ENCODE measurements around the gene DNAH7. TPM values are rescaled to one million over a fixed set of nuclear protein-coding genes. Genes with fewer than 3 reads are reported as not detected.
"Not testable (repeated sequence)": the region's sequence is repeated elsewhere in the genome, so short reads cannot be mapped to it uniquely, and the experiment has no call there.

The DNAH7 gene
- total RNA-seq, 4 donors from 2014 or later = 1.6 to 5.0 (median 3.0) TPM

DNA sequence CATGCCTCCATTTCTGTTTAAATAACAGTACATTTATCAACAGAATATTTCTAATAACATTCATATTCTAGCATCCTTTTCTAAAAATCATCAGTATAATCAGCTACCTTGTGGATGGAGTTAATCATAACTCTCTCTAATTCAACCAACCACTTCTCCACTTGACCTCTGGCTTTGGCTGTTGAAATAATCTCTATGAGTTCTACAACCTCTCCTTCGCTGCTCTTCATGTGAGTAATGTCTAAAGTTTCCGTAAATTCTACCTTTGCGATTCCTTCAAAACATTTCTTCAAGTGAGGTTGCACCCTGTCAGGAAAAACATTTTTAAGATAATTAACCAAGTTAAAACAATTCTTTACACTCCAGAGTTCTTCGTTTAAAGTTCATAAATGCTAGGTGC, 134.2 kb downstream of the DNAH7 start:
- H3K27me3 ChIP-seq = no peaks in the 10 kb centered on the region
- 92 to 95% methylated on average over 4 of the region's 4 CpGs for WGBS, 2 donors
- no peak for TF ChIP-seq POLR2A (IDR thresholded peaks at IDR 0.05)
- TF ChIP-seq EP300 (IDR thresholded peaks at IDR 0.05) = no peak
- TF ChIP-seq CTCF (IDR thresholded peaks at IDR 0.05) = no peak
- no peaks in the 10 kb centered on the region for H3K4me1 ChIP-seq
- no peak for DNase-seq (ENCODE audit: low spot score in 2 of 2)
- no peaks in the 10 kb centered on the region for H3K36me3 ChIP-seq
- H3K27ac ChIP-seq = no peak overlapping the region
- H3K4me3 ChIP-seq = no peak overlapping the region
- peaks cover 0 to 3% (median 0%) of the 10 kb centered on the region in 4 donors for H3K9me3 ChIP-seq

DNA sequence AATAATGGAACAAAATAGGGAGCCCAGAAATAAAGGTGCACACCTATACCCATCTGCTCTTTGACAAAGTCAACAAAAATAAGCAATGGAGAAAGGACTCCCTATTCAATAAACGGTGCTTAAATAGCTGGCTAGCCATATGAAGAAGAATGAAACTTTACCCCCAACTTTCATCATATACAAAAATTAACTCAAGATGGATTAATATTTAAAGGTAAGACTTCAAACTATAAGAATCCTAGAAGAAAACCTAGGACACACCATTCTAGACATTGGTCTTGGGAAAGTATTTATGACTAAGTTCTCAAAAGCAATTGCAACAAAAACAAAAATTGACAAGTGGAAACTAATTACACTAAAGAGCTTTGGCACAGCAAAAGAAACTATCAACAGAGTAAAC, 139.1 kb downstream of the DNAH7 start:
- Histone ChIP-seq H3K9me3 (peaks cover 0 to 3% (median 0%) of the 10 kb centered on the region in 4 donors), H3K4me3 (no peak overlapping the region), H3K4me1 (no peaks in the 10 kb centered on the region), H3K36me3 (no peaks in the 10 kb centered on the region), H3K27me3 (no peaks in the 10 kb centered on the region), H3K27ac (no peak overlapping the region)
- TF ChIP-seq POLR2A (IDR thresholded peaks at IDR 0.05) = no peak
- no peak for TF ChIP-seq EP300 (IDR thresholded peaks at IDR 0.05)
- no peak for TF ChIP-seq CTCF (IDR thresholded peaks at IDR 0.05)
- DNase-seq (ENCODE audit: low spot score in 2 of 2) = no peak
- WGBS, 2 donors = 86% methylated on average over 1 of the region's 1 CpG

GRCh38 chr2:195925120-195925519, 143.5 kb downstream of the DNAH7 start:
- no peak for DNase-seq (ENCODE audit: low spot score in 2 of 2)
- H3K27ac ChIP-seq = no peak overlapping the region
- H3K4me3 ChIP-seq = no peak overlapping the region
- TF ChIP-seq EP300 (IDR thresholded peaks at IDR 0.05) (no peak), POLR2A (IDR thresholded peaks at IDR 0.05) (no peak), CTCF (IDR thresholded peaks at IDR 0.05) (no peak)
- peaks cover 0 to 7% (median 0%) of the 10 kb centered on the region in 4 donors for H3K9me3 ChIP-seq
- no peaks in the 10 kb centered on the region for H3K36me3 ChIP-seq
- H3K4me1 ChIP-seq = no peaks in the 10 kb centered on the region
- WGBS, 2 donors = 84 to 94% methylated on average over 3 of the region's 3 CpGs
- no peaks in the 10 kb centered on the region for H3K27me3 ChIP-seq

DNA sequence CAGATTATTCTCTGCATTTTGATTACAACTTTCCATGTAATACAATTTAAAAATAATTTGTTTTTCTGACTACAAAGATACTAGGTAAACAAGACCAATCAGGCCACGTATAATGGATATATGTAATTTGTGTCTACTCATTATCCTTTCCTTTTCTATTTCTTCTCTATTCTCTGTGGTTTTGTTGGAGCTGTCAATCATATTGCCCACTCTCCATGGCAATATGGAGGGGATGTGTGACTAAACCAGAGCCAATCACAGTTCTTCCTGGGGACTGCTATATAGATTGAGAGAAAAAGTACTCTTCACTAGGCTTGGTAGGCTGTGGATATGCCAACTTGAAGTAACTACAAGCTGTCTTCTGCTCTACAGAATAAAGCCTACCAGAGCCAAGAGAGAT, 144.7 kb downstream of the DNAH7 start:
- WGBS, 2 donors = 95 to 98% methylated on average over 1 of the region's 1 CpG
- DNase-seq (ENCODE audit: low spot score in 2 of 2) = no peak
- Histone ChIP-seq H3K9me3 (peaks cover 0 to 7% (median 0%) of the 10 kb centered on the region in 4 donors), H3K36me3 (peaks cover 0 to 2% (median 0%) of the 10 kb centered on the region in 3 donors), H3K27ac (no peak overlapping the region), H3K27me3 (no peaks in the 10 kb centered on the region), H3K4me1 (no peaks in the 10 kb centered on the region), H3K4me3 (no peak overlapping the region)
- TF ChIP-seq POLR2A (IDR thresholded peaks at IDR 0.05) (no peak), CTCF (IDR thresholded peaks at IDR 0.05) (no peak), EP300 (IDR thresholded peaks at IDR 0.05) (no peak)

- not testable (repeated sequence) for H3K9me3 ChIP-seq; H3K27me3 ChIP-seq; H3K27ac ChIP-seq; DNase-seq (ENCODE audit: low spot score in 2 of 2); H3K4me3 ChIP-seq; H3K4me1 ChIP-seq; H3K36me3 ChIP-seq
- WGBS, 2 donors = 92 to 95% methylated on average over 4 of the region's 4 CpGs
Observed at GRCh38 chr2:195917021-195917600, 151.5 kb downstream of the DNAH7 start.

DNA sequence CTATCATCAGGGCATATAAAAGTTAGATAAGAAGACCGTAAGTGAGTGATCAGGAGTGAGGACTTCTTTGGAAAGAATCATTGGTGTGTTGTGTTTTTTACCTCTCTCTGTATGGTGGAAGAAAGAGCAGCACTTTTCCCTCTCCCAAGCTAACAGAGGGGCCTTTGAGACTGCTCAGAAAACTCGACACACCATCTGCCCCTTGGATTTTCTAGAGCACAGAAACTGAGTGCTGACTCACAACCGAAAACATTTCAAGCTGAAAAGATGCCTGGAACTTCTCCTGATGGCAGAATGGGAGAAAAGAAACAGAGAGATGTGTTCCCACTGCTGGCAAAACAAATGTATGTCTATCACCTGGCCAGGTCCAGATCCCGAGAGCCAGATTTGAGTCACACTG, 156.6 kb downstream of the DNAH7 start:
- no peaks in the 10 kb centered on the region for H3K36me3 ChIP-seq
- TF ChIP-seq CTCF (IDR thresholded peaks at IDR 0.05) (no peak), EP300 (IDR thresholded peaks at IDR 0.05) (no peak), POLR2A (IDR thresholded peaks at IDR 0.05) (no peak)
- H3K27me3 ChIP-seq = no peaks in the 10 kb centered on the region
- H3K9me3 ChIP-seq = no peaks in the 10 kb centered on the region
- no peak overlapping the region for H3K27ac ChIP-seq
- no peak for DNase-seq (ENCODE audit: low spot score in 2 of 2)
- 63 to 64% methylated on average over 4 of the region's 4 CpGs for WGBS, 2 donors
- no peak overlapping the region for H3K4me3 ChIP-seq
- no peaks in the 10 kb centered on the region for H3K4me1 ChIP-seq

Data from tibial nerve (tissue), 4 donors.